PC-9 (cell line): Measurements from ENCODE around the gene TRIML1. TPM values are rescaled to one million over a fixed set of nuclear protein-coding genes. Genes with fewer than 3 reads are reported as not detected.

Experiments used
- Bru-seq: library from RNA; stranded (reverse); fragments of 400-500 nt; gene quantifications from one replicate; lab custom pipeline; 2021; lab: Mats Ljungman, UMichigan
- BruChase-seq, 2 experiments: library from RNA; stranded (reverse); fragments of 400-500 nt; gene quantifications; one replicate each; lab custom pipeline; 2021; lab: Mats Ljungman, UMichigan
- BruUV-seq: library from RNA; stranded (reverse); fragments of 400-500 nt; replicated peaks from 2 replicates; lab custom pipeline; 2021; lab: Mats Ljungman, UMichigan
- CTCF ChIA-PET: fragments of 300-600 bp; sonication (Branson Sonifier 250); formaldehyde crosslinking; loops from one replicate; lab custom pipeline; 2022; ENCODE audit warnings: antibody characterized with exemption; lab: Charles Lee
- POLR2A ChIA-PET: fragments of 300-600 bp; sonication (Branson Sonifier 250); formaldehyde crosslinking; loops from one replicate; lab custom pipeline; 2022; ENCODE audit warnings: antibody characterized with exemption; ENCODE audit not compliant: unreplicated experiment; lab: Charles Lee
- DNase-seq, 2 experiments: peaks; one replicate each; pipeline versions ENCODE4 v3.0.0 to v3.0.0-alpha.2; 2015 to 2022; ENCODE audit warnings: mixed read lengths in 1 of 2
- H2AFZ ChIP-seq: fragments of 200-600 bp; sonication (generic); 2 replicates; pipeline ENCODE4 v1.8.1; 2017; ENCODE audit warnings: antibody characterized with exemption
- H3F3A ChIP-seq: fragments of 200-600 bp; sonication (generic); 2 replicates; pipeline ENCODE4 v1.8.1; 2017; ENCODE audit warnings: antibody characterized with exemption, mild to moderate bottlenecking, low read depth; ENCODE audit not compliant: insufficient read depth
- H3K27ac ChIP-seq: fragments of 200-600 bp; sonication (generic); 2 replicates; pipeline ENCODE4 v1.6.1; 2016; ENCODE audit warnings: mixed run types
- H3K27me3 ChIP-seq: fragments of 200-600 bp; sonication (generic); 2 replicates; pipeline ENCODE4 v1.6.1; 2016; ENCODE audit warnings: low read depth, mixed run types; ENCODE audit not compliant: insufficient read depth
- H3K36me3 ChIP-seq: fragments of 200-600 bp; sonication (generic); 2 replicates; pipeline ENCODE4 v1.6.1; 2016; ENCODE audit warnings: low read depth, mixed run types
- H3K4me1 ChIP-seq: fragments of 200-600 bp; sonication (generic); replicated peaks from 2 replicates; pipeline ENCODE4 v1.6.1; 2016; ENCODE audit warnings: mixed run types; ENCODE audit not compliant: insufficient read depth
- H3K4me2 ChIP-seq: fragments of 200-600 bp; sonication (generic); 2 replicates; pipeline ENCODE4 v1.6.1; 2017; ENCODE audit warnings: mixed run types
- H3K4me3 ChIP-seq: fragments of 200-600 bp; sonication (generic); 2 replicates; pipeline ENCODE4 v1.6.1; 2016; ENCODE audit warnings: mixed run types
- H3K79me2 ChIP-seq: fragments of 200-600 bp; sonication (generic); 2 replicates; pipeline ENCODE4 v1.6.1; 2017; ENCODE audit warnings: low read depth, mixed run types
- H3K9me2 ChIP-seq: fragments of 200-600 bp; sonication (generic); 2 replicates; pipeline ENCODE4 v1.8.1; 2017; ENCODE audit warnings: mild to moderate bottlenecking; ENCODE audit not compliant: insufficient read depth
- H3K9me3 ChIP-seq: fragments of 200-600 bp; sonication (generic); 2 replicates; pipeline ENCODE4 v1.8.1; 2016; ENCODE audit warnings: low read depth; ENCODE audit not compliant: insufficient read depth
- H4K20me1 ChIP-seq: fragments of 200-600 bp; sonication (generic); 2 replicates; pipeline ENCODE4 v1.8.1; 2017; ENCODE audit not compliant: insufficient read depth
- CTCF ChIP-seq: fragments of 200-600 bp; sonication (generic); conservative IDR thresholded peaks from 2 replicates; pipeline ENCODE4 v1.6.1; 2017; ENCODE audit warnings: mixed run types, antibody characterized with exemption, mild to moderate bottlenecking, moderate library complexity
- EZH2 ChIP-seq: fragments of 200-600 bp; sonication (generic); IDR thresholded peaks from 2 replicates; pipeline ENCODE4 v1.8.0; 2017; ENCODE audit warnings: antibody characterized with exemption, low read depth
- intact Hi-C: fragments of 100-400 bp; cut with micrococcal nuclease; formaldehyde crosslinking; loops from one replicate; pipeline ENCODE4 v1.10.0; 2022; ENCODE audit not compliant: unreplicated experiment
- long read RNA-seq: library from polyadenylated mRNA; stranded (forward); transcript quantifications from one replicate; pipeline ENCODE4 v2.0.0, GENCODE V29; 2022
- total RNA-seq: library from RNA; stranded (reverse); gene quantifications from 2 replicates; pipeline ENCODE4 v1.2.3, GENCODE V29; 2021

TRIML1 gene
- total RNA-seq (not detected in 2 replicates), Bru-seq, nascent RNA (not detected), BruChase-seq, experiment 1, labeled RNA remaining after a 2-hour chase (not detected), BruChase-seq, experiment 2, labeled RNA remaining after a 6-hour chase (not detected)
- long read RNA-seq: 0 reads

GRCh38 chr4:188139141-188139540, at the start of gene TRIML1:
Gene TRIML1 (plus strand): TSS chr4:188139441. CDS start chr4:188139559, 118 bp downstream.
- no peak within 1 kb of the TSS for H2AFZ ChIP-seq

DNA sequence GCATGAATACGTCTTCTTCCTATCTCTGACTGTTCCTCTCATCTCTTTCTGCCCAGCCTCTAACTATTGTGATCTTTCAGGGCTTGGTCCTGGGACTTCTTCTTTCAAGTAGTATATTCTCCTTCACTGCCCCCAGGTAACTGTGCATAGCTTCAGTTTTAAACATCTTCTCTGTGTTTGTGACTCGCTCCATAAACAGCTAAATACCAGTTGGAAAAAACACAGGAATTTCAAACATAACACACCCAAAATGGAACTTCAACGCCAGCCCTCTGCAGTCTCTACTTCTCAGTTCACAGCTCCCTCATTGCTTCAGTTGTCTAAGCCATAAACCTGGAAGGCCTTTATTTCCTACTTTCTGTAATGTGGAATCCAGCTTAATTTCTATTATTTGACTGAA, 46.4 kb upstream of the TRIML1 start:
- BruUV-seq: no TSS peak
- Histone ChIP-seq H3K79me2 (no peaks in the 10 kb centered on the region), H3K27ac (no peak overlapping the region), H3K27me3 (no peaks in the 10 kb centered on the region), H3F3A (no peaks in the 10 kb centered on the region), H3K4me2 (no peak overlapping the region), H3K36me3 (no peaks in the 10 kb centered on the region), H3K9me2 (no peaks in the 10 kb centered on the region), H3K4me3 (no peak overlapping the region), H3K4me1 (no peaks in the 10 kb centered on the region), H2AFZ (no peak overlapping the region), H3K9me3 (no peaks in the 10 kb centered on the region), H4K20me1 (no peaks in the 10 kb centered on the region)
- ChIA-PET CTCF (no interaction called here), POLR2A (no interaction called here)
- no peak for DNase-seq
- TF ChIP-seq CTCF (no peak), EZH2 (no peak)
- intact Hi-C loops: no loop called here

More at GRCh38 chr4:188139141-188139540, at the start of gene TRIML1:
- H3K4me2 ChIP-seq: no peak within 1 kb of the TSS
- TF ChIP-seq CTCF (no peak), EZH2 (no peak)
- H4K20me1 ChIP-seq: no peaks in the 10 kb centered on the region
- intact Hi-C loops: no loop called here
- H3K79me2 ChIP-seq: no peaks in the 10 kb centered on the region
- ChIA-PET CTCF (no interaction called here), POLR2A (no interaction called here)
- H3K36me3 ChIP-seq: no peaks in the 10 kb centered on the region
- DNase-seq: no peak
- no peaks in the 10 kb centered on the region for H3K4me1 ChIP-seq
- no peaks in the 10 kb centered on the region for H3F3A ChIP-seq
- no peak within 1 kb of the TSS for H3K4me3 ChIP-seq
- peaks cover 19% of the 10 kb centered on the region for H3K27me3 ChIP-seq
- BruUV-seq: no TSS peak
- no peaks in the 10 kb centered on the region for H3K9me2 ChIP-seq
- H3K9me3 ChIP-seq: no peaks in the 10 kb centered on the region
- H3K27ac ChIP-seq: no peak within 1 kb of the TSS

- H3K27ac ChIP-seq: no peak overlapping the region
- intact Hi-C loops: no loop called here
- POLR2A ChIA-PET: no interaction called here
Observed at GRCh38 chr4:188106454-188106853, 32.8 kb upstream of the TRIML1 start.

More at GRCh38 chr4:188106454-188106853, 32.8 kb upstream of the TRIML1 start:
- Histone ChIP-seq H2AFZ (no peak overlapping the region), H3F3A (no peaks in the 10 kb centered on the region), H3K36me3 (no peaks in the 10 kb centered on the region), H3K4me2 (no peak overlapping the region), H4K20me1 (no peaks in the 10 kb centered on the region), H3K9me3 (no peaks in the 10 kb centered on the region), H3K4me1 (no peaks in the 10 kb centered on the region), H3K27me3 (no peaks in the 10 kb centered on the region), H3K9me2 (no peaks in the 10 kb centered on the region), H3K4me3 (no peak overlapping the region), H3K79me2 (no peaks in the 10 kb centered on the region)
- CTCF ChIA-PET: no interaction called here
- TF ChIP-seq CTCF: no peak
- TF ChIP-seq EZH2: no peak
- BruUV-seq: no TSS peak
- DNase-seq: no peak
